WTC11 (cell line): ENCODE data around the gene SRCIN1. TPM values are rescaled to one million over a fixed set of nuclear protein-coding genes. Genes with fewer than 3 reads are reported as not detected.

Experiments
- ATAC-seq: fragments of 200-7000 bp; cut with Tn5 transposase; 2 replicates; pipeline ENCODE4 v1.10.0; 2021; ENCODE audit warnings: mild to moderate bottlenecking, moderate library complexity
- CTCF ChIA-PET: fragments of 300-600 bp; sonication (Branson Sonifier 250); formaldehyde crosslinking; loops from one replicate; lab custom pipeline; 2021; ENCODE audit warnings: antibody characterized with exemption; lab: Charles Lee
- POLR2A ChIA-PET: fragments of 350-600 bp; sonication (Branson Sonifier 250); formaldehyde crosslinking; loops from one replicate; lab custom pipeline; 2021; ENCODE audit warnings: antibody characterized with exemption; lab: Charles Lee
- DNase-seq: peaks from one replicate; pipeline ENCODE4 v3.0.0; 2021; ENCODE audit warnings: low spot score
- H3K27ac Mint-ChIP-seq: 2 replicates; pipeline ENCODE4 v1.8.0; 2021; ENCODE audit warnings: mixed read lengths
- H3K27me3 Mint-ChIP-seq: 2 replicates; pipeline ENCODE4 v1.8.0; 2021; ENCODE audit warnings: low read depth, mild to moderate bottlenecking, moderate library complexity, mixed read lengths
- H3K36me3 Mint-ChIP-seq: 2 replicates; pipeline ENCODE4 v1.8.0; 2021; ENCODE audit warnings: mixed read lengths
- H3K4me1 Mint-ChIP-seq: 2 replicates; pipeline ENCODE4 v1.8.0; 2022; ENCODE audit warnings: mixed read lengths
- H3K4me3 Mint-ChIP-seq: 2 replicates; pipeline ENCODE4 v1.8.0; 2021; ENCODE audit warnings: mild to moderate bottlenecking, moderate library complexity, mixed read lengths
- H3K9me3 Mint-ChIP-seq: 2 replicates; pipeline ENCODE4 v1.8.0; 2021; ENCODE audit warnings: mixed read lengths
- ATF2 ChIP-seq: sonication (generic); formaldehyde crosslinking; IDR thresholded peaks from 2 replicates; pipeline ENCODE4 v1.8.1; 2022; ENCODE audit warnings: low read depth, missing genetic modification reagents, borderline replicate concordance
- ATF3 ChIP-seq: sonication (generic); formaldehyde crosslinking; conservative IDR thresholded peaks from 2 replicates; pipeline ENCODE4 v1.8.1; 2022; ENCODE audit warnings: mild to moderate bottlenecking, missing genetic modification reagents
- CBFB ChIP-seq: sonication (generic); formaldehyde crosslinking; IDR thresholded peaks from 2 replicates; pipeline ENCODE4 v1.8.1; 2022; ENCODE audit warnings: mild to moderate bottlenecking, low read depth, missing genetic modification reagents
- CREB1 ChIP-seq: sonication (generic); formaldehyde crosslinking; IDR thresholded peaks from 2 replicates; pipeline ENCODE4 v1.8.0; 2023; ENCODE audit warnings: mild to moderate bottlenecking, missing genetic modification reagents
- CTCF ChIP-seq: fragments of 200-600 bp; IDR thresholded peaks from 2 replicates; pipeline ENCODE4 v1.8.0; 2022; ENCODE audit warnings: antibody characterized with exemption
- FOXK1 ChIP-seq: sonication (generic); formaldehyde crosslinking; IDR thresholded peaks from 2 replicates; pipeline ENCODE4 v1.8.0; 2022; ENCODE audit warnings: mild to moderate bottlenecking, moderate library complexity, missing genetic modification reagents
- FOXP1 ChIP-seq: sonication (generic); formaldehyde crosslinking; IDR thresholded peaks from 2 replicates; pipeline ENCODE4 v1.8.0; 2022; ENCODE audit warnings: missing genetic modification reagents, mild to moderate bottlenecking, moderate library complexity, borderline replicate concordance
- FOXP4 ChIP-seq: sonication (generic); formaldehyde crosslinking; IDR thresholded peaks from 2 replicates; pipeline ENCODE4 v1.8.0; 2022; ENCODE audit warnings: mild to moderate bottlenecking, missing genetic modification reagents
- GTF2I ChIP-seq: fragments of 250-450 bp; sonication (Bioruptor Pico); conservative IDR thresholded peaks from 2 replicates; pipeline ENCODE4 v1.4.0; 2021; ENCODE audit warnings: mild to moderate bottlenecking
- HMGA2 ChIP-seq: fragments of 250-450 bp; sonication (Bioruptor Pico); IDR thresholded peaks from 2 replicates; pipeline ENCODE4 v1.4.0; 2021; ENCODE audit warnings: mild to moderate bottlenecking, moderate library complexity
- IRF2 ChIP-seq: sonication (generic); formaldehyde crosslinking; IDR thresholded peaks from 2 replicates; pipeline ENCODE4 v1.8.0; 2022; ENCODE audit warnings: low read depth, missing genetic modification reagents, borderline replicate concordance
- JUN ChIP-seq: sonication (generic); formaldehyde crosslinking; IDR thresholded peaks from 2 replicates; pipeline ENCODE4 v1.8.0; 2023; ENCODE audit warnings: mild to moderate bottlenecking, missing genetic modification reagents
- MAX ChIP-seq: sonication (generic); formaldehyde crosslinking; IDR thresholded peaks from 2 replicates; pipeline ENCODE4 v1.8.0; 2022; ENCODE audit warnings: mild to moderate bottlenecking, missing genetic modification reagents
- NFATC4 ChIP-seq: fragments of 250-450 bp; sonication (Bioruptor Pico); IDR thresholded peaks from 2 replicates; pipeline ENCODE4 v1.9.0; 2021; ENCODE audit warnings: mild to moderate bottlenecking
- NFE2L1 ChIP-seq: sonication (generic); formaldehyde crosslinking; IDR thresholded peaks from 2 replicates; pipeline ENCODE4 v1.8.1; 2023; ENCODE audit warnings: missing genetic modification reagents
- NR2C2 ChIP-seq: sonication (generic); formaldehyde crosslinking; IDR thresholded peaks from 2 replicates; pipeline ENCODE4 v1.8.0; 2022; ENCODE audit warnings: mild to moderate bottlenecking, missing genetic modification reagents
- RELA ChIP-seq: sonication (generic); formaldehyde crosslinking; IDR thresholded peaks from 2 replicates; pipeline ENCODE4 v1.8.1; 2022; ENCODE audit warnings: missing genetic modification reagents, mild to moderate bottlenecking, borderline replicate concordance
- SP1 ChIP-seq: sonication (generic); formaldehyde crosslinking; conservative IDR thresholded peaks from 2 replicates; pipeline ENCODE4 v1.8.1; 2022; ENCODE audit warnings: missing genetic modification reagents
- USF2 ChIP-seq: sonication (generic); formaldehyde crosslinking; IDR thresholded peaks from 2 replicates; pipeline ENCODE4 v1.8.1; 2023; ENCODE audit warnings: mild to moderate bottlenecking, missing genetic modification reagents, moderate library complexity
- ZNF232 ChIP-seq: sonication (generic); formaldehyde crosslinking; IDR thresholded peaks from 2 replicates; pipeline ENCODE4 v1.8.0; 2022; ENCODE audit warnings: mild to moderate bottlenecking, missing genetic modification reagents
- ZNF263 ChIP-seq: sonication (generic); formaldehyde crosslinking; IDR thresholded peaks from 2 replicates; pipeline ENCODE4 v1.8.1; 2022; ENCODE audit warnings: low read depth, mild to moderate bottlenecking, moderate library complexity, missing genetic modification reagents
- ZNF416 ChIP-seq: fragments of 250-450 bp; sonication (Bioruptor Pico); IDR thresholded peaks from 2 replicates; pipeline ENCODE4 v1.9.0; 2021; ENCODE audit warnings: mild to moderate bottlenecking, inconsistent platforms
- ZNF425 ChIP-seq: fragments of 250-450 bp; sonication (Bioruptor Pico); conservative IDR thresholded peaks from 2 replicates; pipeline ENCODE4 v1.9.0; 2021; ENCODE audit warnings: mild to moderate bottlenecking
- total RNA-seq: library from RNA; stranded (reverse); gene quantifications from 3 replicates; pipeline ENCODE4 v1.2.3, GENCODE V29; 2021

The SRCIN1 gene
- total RNA-seq, 1 experiment from 2014 or later: 17.3 TPM

GRCh38 chr17:38561416-38562214, 44.1 kb downstream of the SRCIN1 start (continued):
- no peak for TF ChIP-seq USF2 (CRISPR knock-in tag)
- no peak for TF ChIP-seq NR2C2 (CRISPR knock-in tag)
- no peak for TF ChIP-seq ZNF232 (CRISPR knock-in tag)
- TF ChIP-seq FOXP4 (CRISPR knock-in tag): peak; percentile 75; the same call in 1 of the 2 replicates
- peak; percentile 29; the same call in 1 of the 2 replicates for TF ChIP-seq CTCF
- TF ChIP-seq HMGA2 (CRISPR knock-in tag): no peak
- no peak for TF ChIP-seq ZNF425 (CRISPR knock-in tag)
- TF ChIP-seq JUN (CRISPR knock-in tag): no peak
- no peak for TF ChIP-seq FOXP1 (CRISPR knock-in tag)
- peak; percentile 54; the same call in 1 of the 2 replicates for TF ChIP-seq FOXK1 (CRISPR knock-in tag)
- TF ChIP-seq NFATC4 (CRISPR knock-in tag): no peak
- peak; percentile 77 for TF ChIP-seq MAX
- no peak for TF ChIP-seq IRF2 (CRISPR knock-in tag)

GRCh38 chr17:38560503-38561318, 45.0 kb downstream of the SRCIN1 start:
- peaks cover 83% of the 10 kb centered on the region for H3K27me3 Mint-ChIP-seq
- POLR2A ChIA-PET: interaction anchor here (1.0 kb wide), 1 partner anchor 14 kb away, joined by 3 read pairs; no protein-coding TSS in a partner anchor
- peak overlapping the region; percentile 56 for H3K4me3 Mint-ChIP-seq
- DNase-seq (no peak), ATAC-seq (no peak)
- H3K4me1 Mint-ChIP-seq: peaks cover 49% of the 10 kb centered on the region
- no peaks in the 10 kb centered on the region for H3K9me3 Mint-ChIP-seq
- no peaks in the 10 kb centered on the region for H3K36me3 Mint-ChIP-seq
- no peak overlapping the region for H3K27ac Mint-ChIP-seq
- CTCF ChIA-PET: interaction anchor here (0.5 to 10.6 kb wide), 18 partner anchors 11 to 159 kb away, joined by 3 to 501 read pairs (median 4); partner anchors contain the start of gene SRCIN1
- 0 out of 2 replicates have a peak, but pooled peaks have one; percentile 20 for TF ChIP-seq ATF3 (CRISPR knock-in tag)
- no peak for TF ChIP-seq CBFB (CRISPR knock-in tag)
- peak; percentile 35; the same call in 1 of the 2 replicates for TF ChIP-seq FOXP1 (CRISPR knock-in tag)
- 0 out of 2 replicates have a peak, but pooled peaks have one; percentile 27 for TF ChIP-seq ATF2
- no peak for TF ChIP-seq GTF2I
- no peak for TF ChIP-seq ZNF416
- peak; percentile 60; the same call in 1 of the 2 replicates for TF ChIP-seq NFE2L1 (CRISPR knock-in tag)
- no peak for TF ChIP-seq RELA (CRISPR knock-in tag)
- no peak for TF ChIP-seq SP1
- TF ChIP-seq CREB1: no peak
- TF ChIP-seq ZNF263: no peak
